NCI-H2227 (cell line): ENCODE measurements around the gene TCF7L1.
"Not testable (repeated sequence)": the region's sequence is repeated elsewhere in the genome, so short reads cannot be mapped to it uniquely, and the experiment has no call there.

Experiments used
- DNase-seq: peaks from one replicate; lab custom pipeline; 2025; ENCODE audit not compliant: unreplicated experiment; lab: John Stamatoyannopoulos, UW

The TCF7L1 gene

DNA sequence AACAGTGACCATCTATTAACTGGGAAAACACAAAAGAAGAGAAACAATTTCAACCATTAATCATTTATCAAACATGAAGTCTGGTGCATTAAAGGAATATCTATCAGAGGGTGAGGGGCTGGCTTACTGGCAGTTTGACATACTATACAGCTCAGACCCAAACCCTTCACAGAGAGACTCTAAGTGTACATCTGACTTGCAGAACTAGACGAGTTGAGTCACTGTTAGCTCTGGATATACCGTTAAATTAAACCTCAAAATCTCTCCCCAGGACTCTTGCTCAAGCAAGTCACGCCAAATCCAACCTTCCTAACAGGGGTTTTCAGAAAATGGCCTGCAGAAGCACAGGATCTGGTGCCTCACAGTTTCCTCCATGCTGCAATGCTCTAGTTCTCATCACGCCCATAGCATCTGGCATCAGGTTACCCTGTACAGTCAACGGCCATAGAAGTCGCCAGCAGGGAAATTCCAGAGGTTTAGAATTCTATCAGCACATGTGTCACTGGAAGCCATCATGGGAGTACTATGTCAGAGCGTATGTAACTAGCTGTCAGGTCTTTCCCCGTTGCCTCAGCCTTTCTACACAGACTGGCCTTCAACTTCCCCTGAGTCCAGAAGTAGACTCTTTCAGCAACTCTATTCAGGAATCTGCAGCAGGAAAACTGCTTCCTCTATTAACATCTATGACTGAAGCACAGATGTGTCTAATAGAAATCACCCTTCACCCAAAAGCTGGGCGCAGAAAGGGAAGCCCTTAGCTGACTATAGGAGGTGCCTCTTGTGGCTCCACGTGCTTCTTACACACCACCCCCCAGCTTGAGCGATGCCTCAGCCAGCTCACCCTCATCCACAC lies 185.3 kb downstream of the TCF7L1 start:
- DNase-seq, result no peak

- DNase-seq, result no peak
Observed at GRCh38 chr2:85319796-85320195, 186.6 kb downstream of the TCF7L1 start.

DNA sequence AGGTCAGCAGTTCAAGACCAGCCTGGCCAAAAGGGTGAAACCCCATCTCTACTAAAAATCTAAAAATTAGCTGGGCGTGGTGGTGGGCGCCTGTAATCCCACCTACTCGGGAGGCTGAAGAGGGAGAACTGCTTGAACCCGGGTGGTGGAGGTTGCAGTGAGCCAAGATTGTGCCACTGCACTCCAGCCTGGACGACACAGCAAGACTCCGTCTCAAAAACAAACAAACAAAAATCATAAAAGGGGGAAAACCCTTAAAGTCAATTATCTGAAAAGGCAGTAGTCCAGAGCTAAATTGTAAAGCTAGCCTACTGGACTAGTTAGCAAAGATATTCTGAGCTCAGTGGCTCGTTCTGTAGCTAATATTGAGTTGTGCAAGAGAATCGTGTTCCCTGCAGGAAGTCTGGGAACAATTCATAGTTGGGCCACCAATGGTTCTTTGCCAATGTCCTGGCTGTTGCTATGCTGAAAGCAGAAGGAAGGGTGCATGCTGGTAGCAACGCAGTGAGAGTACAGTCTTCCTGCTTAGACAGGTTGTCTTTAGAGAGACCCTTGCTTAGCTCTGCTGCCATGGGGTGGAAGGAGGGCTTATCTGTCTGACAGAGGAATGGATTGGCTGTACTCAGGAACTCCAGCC lies 190.3 kb downstream of the TCF7L1 start:
- DNase-seq, result no peak

- DNase-seq, result not testable (repeated sequence)
Observed at GRCh38 chr2:85323988-85324367, 190.8 kb downstream of the TCF7L1 start.

- no peak for DNase-seq
Observed at GRCh38 chr2:85324639-85325465, 191.7 kb downstream of the TCF7L1 start.

DNA sequence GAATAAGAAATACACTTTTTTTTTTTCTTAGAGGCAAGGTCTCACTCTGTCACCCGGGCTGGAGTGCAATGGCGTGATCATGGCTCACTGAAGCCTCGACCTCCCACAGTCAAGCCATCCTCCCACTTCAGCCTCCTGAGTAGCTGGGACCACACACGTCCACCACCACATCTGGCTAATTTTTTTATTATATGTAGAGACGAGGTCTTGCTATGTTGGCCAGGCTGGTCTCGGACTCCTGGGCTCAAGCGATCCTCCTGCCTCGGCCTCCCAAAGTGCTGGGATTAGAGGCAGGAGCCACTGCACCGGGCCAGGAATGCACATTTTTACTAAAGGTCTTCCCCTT lies 192.2 kb downstream of the TCF7L1 start:
- no peak for DNase-seq

DNA sequence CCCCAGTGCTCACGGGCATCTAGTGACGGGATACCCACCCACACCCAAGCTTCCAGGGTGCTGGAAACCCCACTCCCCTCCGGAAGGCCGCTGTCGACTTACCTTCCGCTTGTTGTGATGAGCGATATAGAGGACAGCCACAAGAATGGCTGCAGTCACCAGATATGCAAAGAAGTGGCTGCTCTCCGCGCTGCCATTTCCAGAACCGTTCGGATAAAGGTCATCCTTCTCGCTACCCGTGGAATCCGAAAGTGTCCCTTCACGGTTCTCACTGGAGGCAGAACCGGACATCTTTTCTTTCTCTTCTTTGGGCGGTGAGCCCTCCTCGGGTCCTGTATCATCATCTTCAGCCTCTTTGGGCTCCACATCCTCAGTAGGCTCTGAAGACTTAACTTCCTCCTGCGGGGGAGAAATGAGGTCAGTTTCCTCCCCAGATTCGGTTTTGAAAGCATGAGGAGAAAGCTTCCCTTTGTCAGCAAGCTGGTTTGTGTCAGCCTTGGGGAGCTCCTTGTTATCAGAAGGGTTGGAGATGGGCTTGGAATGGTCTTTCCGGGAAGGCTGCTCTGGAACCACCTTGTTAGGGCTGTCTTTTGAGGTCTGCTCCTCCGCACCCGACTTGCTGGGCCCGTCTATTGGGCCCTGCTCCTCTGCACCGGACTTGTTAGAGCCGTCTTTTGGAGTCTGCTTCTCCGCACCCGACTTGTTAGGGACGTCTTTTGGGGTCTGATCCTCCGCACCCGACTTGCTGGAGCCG lies 193.4 kb downstream of the TCF7L1 start:
- DNase-seq, result no peak

GRCh38 chr2:85327160-85327821 lies 194.1 kb downstream of the TCF7L1 start:
- peak; percentile 72 for DNase-seq

DNA sequence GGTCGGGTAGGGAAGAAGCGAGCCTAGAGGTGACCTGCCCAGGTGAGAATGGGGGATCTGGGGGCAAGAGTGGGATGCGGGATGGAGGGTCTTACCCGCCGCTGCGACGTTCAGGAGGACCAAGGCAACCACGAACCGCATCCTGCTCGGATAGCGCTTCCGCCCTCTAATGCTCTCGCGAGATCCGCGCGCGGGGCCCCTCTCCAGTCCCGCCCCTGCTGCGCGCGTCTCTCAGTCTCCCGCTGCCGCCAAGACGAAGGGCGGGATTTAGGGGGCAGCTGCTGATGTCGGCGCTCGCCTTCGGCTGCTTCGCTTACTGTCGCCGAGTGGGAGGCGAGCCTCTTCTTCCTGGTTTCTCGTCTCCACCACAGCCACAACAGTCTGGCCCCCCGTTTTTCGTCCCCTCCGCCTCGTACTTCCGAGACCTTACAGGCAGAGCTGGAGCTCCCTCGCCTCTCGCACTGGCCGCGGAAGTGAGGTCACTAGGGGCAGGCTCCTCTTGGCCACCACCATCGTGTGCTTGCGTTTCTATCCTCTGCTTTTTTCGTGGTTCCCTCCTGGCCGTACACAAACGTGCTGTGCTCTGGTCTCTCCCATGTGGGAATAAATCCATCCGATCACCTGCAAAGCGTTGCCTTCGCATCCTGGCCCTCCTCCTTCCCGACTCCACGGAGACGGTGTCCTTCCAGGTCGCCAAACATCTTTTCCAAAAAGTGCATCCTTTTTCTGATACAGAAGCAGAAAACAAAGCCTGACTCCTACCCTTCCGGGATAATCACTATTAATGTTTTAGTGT lies 194.8 kb downstream of the TCF7L1 start, which contains the start of gene TGOLN2:
Gene TGOLN2 (minus strand): TSS at position 168 of the 796 bp plus-strand sequence. CDS start 27 bp downstream, at position 141.
- peak; percentile 97 for DNase-seq

GRCh38 chr2:85329181-85329651 lies 196.0 kb downstream of the TCF7L1 start:
- DNase-seq, result no peak

DNA sequence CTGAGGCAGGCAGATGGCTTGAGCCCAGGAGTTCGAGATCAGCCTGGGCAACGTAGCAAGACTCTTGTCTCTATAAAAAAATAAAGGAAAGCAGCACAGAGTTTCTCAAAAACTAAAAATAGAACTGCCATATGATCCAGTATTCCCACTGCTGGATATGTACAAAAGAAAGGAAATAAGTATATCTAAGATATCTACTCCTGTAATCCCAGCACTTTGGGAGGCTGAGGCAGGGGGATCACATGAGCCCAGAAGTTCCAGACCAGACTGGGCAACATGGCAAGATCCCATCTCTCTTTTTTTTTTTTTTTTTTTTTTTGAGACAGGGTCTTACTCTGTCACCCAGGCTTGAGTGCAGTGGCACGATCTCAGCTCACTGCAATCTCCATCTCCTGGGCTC lies 196.5 kb downstream of the TCF7L1 start:
- not testable (repeated sequence) for DNase-seq

DNA sequence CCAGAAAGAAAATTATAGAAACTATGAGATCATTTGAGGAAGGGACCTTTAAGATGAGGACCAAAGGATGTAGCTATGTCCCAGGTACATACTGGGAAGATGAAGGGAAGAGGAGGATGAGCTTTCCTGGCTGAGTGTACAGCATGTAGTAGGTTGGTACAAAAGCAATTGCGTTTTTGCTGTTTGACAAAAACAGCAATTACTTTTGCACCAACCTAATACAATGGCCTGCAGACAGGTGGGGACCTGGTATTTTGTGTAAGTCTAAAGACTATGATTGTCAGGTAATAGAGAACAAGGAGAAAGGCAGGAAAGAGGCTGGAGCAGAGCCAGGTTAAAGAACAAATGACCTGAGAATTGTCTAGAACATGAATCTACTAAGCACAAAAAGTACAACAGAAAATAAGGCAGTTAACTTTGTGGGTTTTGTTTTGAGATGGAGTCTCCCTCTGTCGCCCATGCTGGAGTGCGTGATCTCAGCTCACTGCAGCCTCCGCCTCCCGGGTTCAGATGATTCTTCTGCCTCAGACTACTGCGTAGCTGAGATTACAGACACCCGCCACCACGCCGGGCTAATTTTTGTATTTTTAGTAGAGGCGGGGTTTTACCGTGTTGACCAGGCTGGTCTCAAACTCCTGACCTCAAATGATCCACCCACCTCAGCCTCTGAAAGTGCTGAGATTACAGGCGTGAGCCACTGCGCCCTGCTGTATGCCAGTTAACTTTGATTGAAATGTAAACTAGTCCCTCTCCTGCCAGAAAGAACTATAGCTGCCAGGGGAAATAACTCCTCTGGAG lies 197.8 kb downstream of the TCF7L1 start:
- peak; percentile 35 for DNase-seq

DNA sequence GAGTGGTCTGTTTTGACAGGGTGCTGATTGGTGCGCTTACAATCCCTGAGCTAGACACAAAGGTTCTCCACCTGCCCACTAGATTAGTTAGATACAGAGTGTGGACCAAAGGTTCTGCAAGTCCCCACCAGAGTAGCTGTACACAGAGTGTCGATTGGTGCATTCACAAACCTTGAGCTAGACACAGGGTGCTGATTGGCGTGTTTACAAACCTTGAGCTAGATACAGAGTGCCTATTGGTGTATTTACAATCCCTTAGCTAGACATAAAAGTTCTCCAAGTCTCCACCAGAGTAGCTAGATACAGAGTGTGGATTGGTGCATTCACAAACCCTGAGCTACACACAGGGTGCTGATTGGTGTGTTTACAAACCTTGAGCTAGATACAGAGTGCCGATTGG lies 200.7 kb downstream of the TCF7L1 start:
- not testable (repeated sequence) for DNase-seq

- no peak for DNase-seq
Observed at GRCh38 chr2:85334928-85335327, 201.7 kb downstream of the TCF7L1 start.

DNA sequence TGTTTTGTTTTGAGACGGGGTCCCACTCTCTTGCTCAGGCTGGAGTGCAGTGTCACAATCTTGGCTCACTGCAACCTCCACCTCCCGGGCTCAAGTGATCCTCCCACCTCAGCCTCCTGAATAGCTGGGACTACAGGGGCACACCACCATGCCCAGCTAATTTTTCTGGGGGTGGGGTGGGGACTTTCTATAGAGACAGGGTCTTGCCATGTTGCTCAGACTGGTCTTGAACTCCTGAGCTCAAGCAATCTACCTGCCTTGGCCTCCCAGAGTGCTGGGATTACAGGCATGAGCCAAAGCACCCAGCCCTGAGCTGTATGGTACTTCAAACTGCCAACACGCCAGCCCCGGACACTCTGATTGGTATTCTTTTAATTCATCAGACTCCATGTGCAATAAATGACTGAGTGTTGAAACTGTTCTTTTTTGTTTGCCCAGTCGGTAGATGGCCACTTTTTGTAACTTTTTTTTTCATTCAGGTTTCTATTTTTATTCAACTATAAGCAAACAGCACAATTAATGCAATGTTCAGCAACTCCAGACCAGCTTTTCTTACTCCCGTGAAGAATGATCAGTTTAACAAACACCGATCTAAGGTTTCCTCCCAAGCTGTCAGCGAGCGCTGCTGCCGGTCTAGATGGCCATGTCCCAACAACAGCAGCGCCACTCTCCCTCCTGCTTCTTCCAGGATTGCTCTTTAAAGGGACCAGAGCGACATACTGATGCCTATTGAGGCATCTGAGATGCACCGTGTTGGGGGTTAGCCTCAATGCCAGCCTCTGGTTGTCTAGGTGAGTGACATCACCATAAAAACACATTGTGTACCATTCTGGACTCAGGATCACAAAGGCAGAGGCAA lies 207.1 kb downstream of the TCF7L1 start:
- DNase-seq, result no peak

- no peak for DNase-seq
Observed at GRCh38 chr2:85341269-85342029, 208.3 kb downstream of the TCF7L1 start.

GRCh38 chr2:85342156-85342555 lies 209.0 kb downstream of the TCF7L1 start:
- DNase-seq, result no peak
